22Rv1 (cell line): ENCODE results near the gene FRY.
A peak's percentile ranks its signal among the peaks of the same experiment; 100 is the strongest.

ENCODE experiments used
- H3K27ac ChIP-seq: fragments of 450-650 bp; 2 replicates; pipeline ENCODE4 v1.5.1; 2017
- CTCF ChIP-seq: fragments of 450-650 bp; IDR thresholded peaks from 2 replicates; pipeline ENCODE4 v1.5.1; 2017; ENCODE audit warnings: mild to moderate bottlenecking
- ZFX ChIP-seq: fragments of 450-650 bp; IDR thresholded peaks from 2 replicates; pipeline ENCODE4 v1.6.1; 2017; ENCODE audit warnings: antibody characterized with exemption, borderline replicate concordance

The FRY gene

GRCh38 chr13:32086791-32087441 lies 55.3 kb downstream of the FRY start:
- H3K27ac ChIP-seq, result peak overlapping the region; percentile 28
- TF ChIP-seq ZFX, result no peak
- no peak for TF ChIP-seq CTCF

- H3K27ac ChIP-seq, result peak overlapping the region; percentile 28
- TF ChIP-seq CTCF (no peak), ZFX (no peak)
Measured at GRCh38 chr13:32087955-32088747, 56.6 kb downstream of the FRY start.

- no peak overlapping the region for H3K27ac ChIP-seq
- no peak for TF ChIP-seq ZFX
- no peak for TF ChIP-seq CTCF
Measured at GRCh38 chr13:32092496-32092895, 60.9 kb downstream of the FRY start.

- H3K27ac ChIP-seq, result no peak overlapping the region
- TF ChIP-seq CTCF, result no peak
- no peak for TF ChIP-seq ZFX
Measured at GRCh38 chr13:32093006-32093405, 61.4 kb downstream of the FRY start.

GRCh38 chr13:32098272-32098671 lies 66.7 kb downstream of the FRY start:
- no peak overlapping the region for H3K27ac ChIP-seq

GRCh38 chr13:32105653-32106313 lies 74.2 kb downstream of the FRY start:
- TF ChIP-seq CTCF, result no peak
- TF ChIP-seq ZFX, result no peak
- H3K27ac ChIP-seq, result no peak overlapping the region

More at GRCh38 chr13:32098272-32098671, 66.7 kb downstream of the FRY start:
- no peak for TF ChIP-seq CTCF
- no peak for TF ChIP-seq ZFX
